SJCRH30 (cell line): ENCODE data around the gene KCNIP1. TPM values are rescaled to one million over a fixed set of nuclear protein-coding genes. Genes with fewer than 3 reads are reported as not detected.
"Not testable (repeated sequence)": the region's sequence is repeated elsewhere in the genome, so short reads cannot be mapped to it uniquely, and the experiment has no call there.

Experiments used
- DNase-seq, 2 experiments: peaks; one replicate each; pipeline ENCODE4 v3.0.0-alpha.2; 2015 to 2020
- H3K27ac ChIP-seq: fragments of 250-450 bp; sonication (Bioruptor Pico); 2 replicates; pipeline ENCODE4 v1.5.1; 2020; ENCODE audit warnings: mild to moderate bottlenecking, moderate library complexity
- H3K27me3 ChIP-seq: fragments of 250-450 bp; sonication (Bioruptor Pico); 2 replicates; pipeline ENCODE4 v1.5.1; 2020; ENCODE audit warnings: mild to moderate bottlenecking, moderate library complexity
- H3K36me3 ChIP-seq: fragments of 250-450 bp; sonication (Bioruptor Pico); 2 replicates; pipeline ENCODE4 v1.5.1; 2020; ENCODE audit warnings: mild to moderate bottlenecking, moderate library complexity
- H3K4me1 ChIP-seq: fragments of 250-450 bp; sonication (Bioruptor Pico); 2 replicates; pipeline ENCODE4 v1.5.1; 2020; ENCODE audit warnings: mild to moderate bottlenecking, moderate library complexity
- H3K4me3 ChIP-seq: fragments of 250-450 bp; sonication (Bioruptor Pico); 2 replicates; pipeline ENCODE4 v1.5.1; 2020; ENCODE audit warnings: mild to moderate bottlenecking, moderate library complexity
- H3K9me3 ChIP-seq: fragments of 250-450 bp; sonication (Bioruptor Pico); replicated peaks from 2 replicates; pipeline ENCODE4 v1.5.1; 2020; ENCODE audit warnings: mild to moderate bottlenecking, moderate library complexity
- total RNA-seq: library from RNA; depleted of rRNA; stranded (reverse); fragments of >200 nt; shearing (Covaris generic); gene quantifications from 2 replicates; pipeline ENCODE4 v1.2.3, GENCODE V29; 2014

Gene KCNIP1
- total RNA-seq, 1 experiment from 2014 or later: 0.81 TPM

GRCh38 chr5:170758481-170758880, 254.7 kb downstream of the KCNIP1 start:
- H3K27ac ChIP-seq: no peak overlapping the region
- H3K4me1 ChIP-seq: peaks cover 12% of the 10 kb centered on the region; the same call in 1 of the 2 replicates
- no peak for DNase-seq
- no peaks in the 10 kb centered on the region for H3K9me3 ChIP-seq
- no peaks in the 10 kb centered on the region for H3K27me3 ChIP-seq
- H3K36me3 ChIP-seq: no peaks in the 10 kb centered on the region
- H3K4me3 ChIP-seq: no peak overlapping the region

- H3K27me3 ChIP-seq: no peaks in the 10 kb centered on the region
- no peaks in the 10 kb centered on the region for H3K9me3 ChIP-seq
- H3K4me3 ChIP-seq: no peak overlapping the region
- peak; percentile 42 to 58 for DNase-seq
- peaks cover 12% of the 10 kb centered on the region; the same call in 1 of the 2 replicates for H3K4me1 ChIP-seq
- no peak overlapping the region for H3K27ac ChIP-seq
- no peaks in the 10 kb centered on the region for H3K36me3 ChIP-seq
These were observed 256.3 kb downstream of the KCNIP1 start for GRCh38 chr5:170760113-170760512.

GRCh38 chr5:170761048-170761707, 257.4 kb downstream of the KCNIP1 start:
- Histone ChIP-seq H3K4me1 (peaks cover 5% of the 10 kb centered on the region; the same call in 1 of the 2 replicates), H3K36me3 (no peaks in the 10 kb centered on the region), H3K4me3 (no peak overlapping the region), H3K27ac (no peak overlapping the region), H3K9me3 (no peaks in the 10 kb centered on the region), H3K27me3 (no peaks in the 10 kb centered on the region; the same call in 1 of the 2 replicates)
- DNase-seq: no peak

- no peak overlapping the region for H3K4me3 ChIP-seq
- no peak for DNase-seq
- H3K4me1 ChIP-seq: peaks cover 4% of the 10 kb centered on the region; the same call in 1 of the 2 replicates
- H3K9me3 ChIP-seq: no peaks in the 10 kb centered on the region
- no peaks in the 10 kb centered on the region; the same call in 1 of the 2 replicates for H3K27me3 ChIP-seq
- H3K36me3 ChIP-seq: no peaks in the 10 kb centered on the region
- H3K27ac ChIP-seq: no peak overlapping the region
These were observed 257.9 kb downstream of the KCNIP1 start for GRCh38 chr5:170761708-170762066.

- H3K9me3 ChIP-seq, H3K27ac ChIP-seq, DNase-seq, H3K36me3 ChIP-seq, H3K27me3 ChIP-seq, H3K4me3 ChIP-seq, H3K4me1 ChIP-seq: not testable (repeated sequence)
These were observed 258.5 kb downstream of the KCNIP1 start for GRCh38 chr5:170762298-170762697.

- not testable (repeated sequence) for H3K4me1 ChIP-seq, DNase-seq, H3K9me3 ChIP-seq, H3K36me3 ChIP-seq, H3K27ac ChIP-seq, H3K4me3 ChIP-seq
- H3K27me3 ChIP-seq: peaks cover 13% of the 10 kb centered on the region
These were observed 262.0 kb downstream of the KCNIP1 start for GRCh38 chr5:170765868-170766267.

- H3K9me3 ChIP-seq: no peaks in the 10 kb centered on the region
- no peak overlapping the region for H3K27ac ChIP-seq
- H3K4me3 ChIP-seq: no peak overlapping the region
- no peaks in the 10 kb centered on the region for H3K36me3 ChIP-seq
- peaks cover 13% of the 10 kb centered on the region for H3K27me3 ChIP-seq
- DNase-seq: no peak
- no peaks in the 10 kb centered on the region for H3K4me1 ChIP-seq
These were observed 265.4 kb downstream of the KCNIP1 start for GRCh38 chr5:170769246-170769645.

- no peak for DNase-seq
- Histone ChIP-seq H3K27ac (no peak overlapping the region), H3K36me3 (no peaks in the 10 kb centered on the region), H3K9me3 (no peaks in the 10 kb centered on the region), H3K4me3 (no peak overlapping the region), H3K27me3 (peaks cover 13% of the 10 kb centered on the region), H3K4me1 (no peaks in the 10 kb centered on the region)
These were observed 266.1 kb downstream of the KCNIP1 start for GRCh38 chr5:170769898-170770416.

GRCh38 chr5:170771496-170771895, 267.7 kb downstream of the KCNIP1 start:
- Histone ChIP-seq H3K36me3 (no peaks in the 10 kb centered on the region), H3K9me3 (no peaks in the 10 kb centered on the region), H3K27me3 (peaks cover 13% of the 10 kb centered on the region), H3K4me3 (no peak overlapping the region), H3K27ac (no peak overlapping the region), H3K4me1 (no peaks in the 10 kb centered on the region)
- DNase-seq: no peak

- Histone ChIP-seq H3K4me3 (no peak overlapping the region), H3K27me3 (peaks cover 13% of the 10 kb centered on the region), H3K9me3 (no peaks in the 10 kb centered on the region), H3K36me3 (no peaks in the 10 kb centered on the region), H3K4me1 (no peaks in the 10 kb centered on the region), H3K27ac (no peak overlapping the region)
- no peak for DNase-seq
These were observed 269.5 kb downstream of the KCNIP1 start for GRCh38 chr5:170773024-170773985.

- H3K4me1 ChIP-seq: no peaks in the 10 kb centered on the region
- DNase-seq: no peak
- H3K27ac ChIP-seq: no peak overlapping the region
- no peak overlapping the region for H3K4me3 ChIP-seq
- no peaks in the 10 kb centered on the region for H3K9me3 ChIP-seq
- H3K36me3 ChIP-seq: no peaks in the 10 kb centered on the region
- no peaks in the 10 kb centered on the region; the same call in 1 of the 2 replicates for H3K27me3 ChIP-seq
These were observed 271.0 kb downstream of the KCNIP1 start for GRCh38 chr5:170774831-170775230.

GRCh38 chr5:170781946-170782345, 278.1 kb downstream of the KCNIP1 start:
- DNase-seq: no peak
- no peak overlapping the region for H3K27ac ChIP-seq
- no peak overlapping the region for H3K4me3 ChIP-seq
- H3K4me1 ChIP-seq: no peaks in the 10 kb centered on the region
- no peaks in the 10 kb centered on the region for H3K36me3 ChIP-seq
- no peaks in the 10 kb centered on the region for H3K27me3 ChIP-seq
- H3K9me3 ChIP-seq: no peaks in the 10 kb centered on the region

GRCh38 chr5:170782438-170782837, 278.6 kb downstream of the KCNIP1 start:
- no peaks in the 10 kb centered on the region for H3K36me3 ChIP-seq
- peak; percentile 13 to 54 for DNase-seq
- no peak overlapping the region for H3K27ac ChIP-seq
- H3K27me3 ChIP-seq: no peaks in the 10 kb centered on the region
- no peaks in the 10 kb centered on the region for H3K9me3 ChIP-seq
- H3K4me3 ChIP-seq: no peak overlapping the region
- no peaks in the 10 kb centered on the region for H3K4me1 ChIP-seq

- Histone ChIP-seq H3K27me3 (no peaks in the 10 kb centered on the region), H3K9me3 (no peaks in the 10 kb centered on the region), H3K36me3 (no peaks in the 10 kb centered on the region), H3K4me3 (no peak within 1 kb of the TSS), H3K4me1 (no peaks in the 10 kb centered on the region), H3K27ac (no peak within 1 kb of the TSS)
- DNase-seq: no peak
These were observed 279.9 kb downstream of the KCNIP1 start, which contains the start of gene GABRP for GRCh38 chr5:170783498-170784247. Gene GABRP, plus strand, starts transcription at chr5:170783725. Its CDS starts 4,891 bp downstream, at chr5:170788616.
